Keratinocyte (primary cell): Measurements from ENCODE around the gene UBA7.

Source experiments
- EZH2 ChIP-seq: IDR thresholded peaks from one replicate; pipeline ENCODE4 v1.6.1; 2012; ENCODE audit warnings: inconsistent platforms, mild to moderate bottlenecking, low read length, moderate library complexity
- TF ChIP-seq, protein P1 (sequence below), 3 experiments: IDR thresholded peaks in 1 of 3; conservative IDR thresholded peaks in 1 of 3; optimal IDR thresholded peaks in 1 of 3; 2 replicates in 2 of 3; 3 replicates in 1 of 3; pipeline versions ENCODE3 to v1.5.1; 2011; ENCODE audit warnings: low read length in 3 of 3, mild to moderate bottlenecking in 3 of 3, moderate library complexity in 2 of 3, control low read depth in 1 of 3, inconsistent platforms in 1 of 3; ENCODE audit not compliant: insufficient read depth in 2 of 3; ENCODE audit errors: extremely low read depth in 1 of 3

DNA sequence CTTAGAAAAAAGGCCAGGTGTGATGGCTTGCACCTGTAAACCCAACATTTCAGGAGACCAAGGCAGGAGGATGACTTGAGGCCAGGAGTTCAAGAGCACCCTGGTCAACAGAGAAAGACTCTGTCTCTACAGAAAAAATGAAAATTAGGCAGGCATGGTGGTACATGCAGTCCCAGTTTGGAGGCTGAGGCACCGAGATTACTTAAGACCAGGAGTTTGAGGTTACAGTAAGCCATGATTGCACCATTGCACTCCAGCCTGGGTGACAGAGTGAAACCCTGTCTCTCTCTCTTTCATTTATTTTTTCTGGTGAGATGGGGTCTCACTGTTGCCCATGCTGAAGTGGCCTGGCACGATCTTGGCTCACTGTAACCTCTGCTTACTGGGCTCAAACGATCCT lies 52.1 kb downstream of the UBA7 start:
- TF ChIP-seq, protein P1, sequence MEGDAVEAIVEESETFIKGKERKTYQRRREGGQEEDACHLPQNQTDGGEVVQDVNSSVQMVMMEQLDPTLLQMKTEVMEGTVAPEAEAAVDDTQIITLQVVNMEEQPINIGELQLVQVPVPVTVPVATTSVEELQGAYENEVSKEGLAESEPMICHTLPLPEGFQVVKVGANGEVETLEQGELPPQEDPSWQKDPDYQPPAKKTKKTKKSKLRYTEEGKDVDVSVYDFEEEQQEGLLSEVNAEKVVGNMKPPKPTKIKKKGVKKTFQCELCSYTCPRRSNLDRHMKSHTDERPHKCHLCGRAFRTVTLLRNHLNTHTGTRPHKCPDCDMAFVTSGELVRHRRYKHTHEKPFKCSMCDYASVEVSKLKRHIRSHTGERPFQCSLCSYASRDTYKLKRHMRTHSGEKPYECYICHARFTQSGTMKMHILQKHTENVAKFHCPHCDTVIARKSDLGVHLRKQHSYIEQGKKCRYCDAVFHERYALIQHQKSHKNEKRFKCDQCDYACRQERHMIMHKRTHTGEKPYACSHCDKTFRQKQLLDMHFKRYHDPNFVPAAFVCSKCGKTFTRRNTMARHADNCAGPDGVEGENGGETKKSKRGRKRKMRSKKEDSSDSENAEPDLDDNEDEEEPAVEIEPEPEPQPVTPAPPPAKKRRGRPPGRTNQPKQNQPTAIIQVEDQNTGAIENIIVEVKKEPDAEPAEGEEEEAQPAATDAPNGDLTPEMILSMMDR (optimal IDR thresholded peaks at IDR 0.05 in 1 of 3, IDR thresholded peaks at IDR 0.05 in 1 of 3, conservative IDR thresholded peaks at IDR 0.05 in 1 of 3; ENCODE audit: extremely low read depth in 1 of 3, insufficient read depth in 2 of 3, low read length in 3 of 3), result no peak
- no peak for TF ChIP-seq EZH2
